Measurements from ENCODE around the gene TERT.

GRCh38 chr5:1322955-1323802, 28.3 kb upstream of the TERT start:
- TF ChIP-seq CTCF (conservative IDR thresholded peaks at IDR 0.05; ENCODE audit: low read length): no peak
- no peak for TF ChIP-seq EZH2phosphoT487 (IDR thresholded peaks at IDR 0.05; ENCODE audit: borderline replicate concordance, low read depth, low read length)
